ENCODE data around the gene NUDT15. TPM values are rescaled to one million over a fixed set of nuclear protein-coding genes. Genes with fewer than 3 reads are reported as not detected.
A peak's percentile ranks its signal among the peaks of the same experiment; 100 is the strongest.

Gene NUDT15
- total and polyA plus RNA-seq, 2 of the 8 experiments (the other 6 are each of a cell fraction or from before 2014, with no cell fraction given) = 37.8 to 65.9 TPM

GRCh38 chr13:48037346-48038173 is at the start of gene NUDT15 (continued):
- TF ChIP-seq POU5F1 (IDR thresholded peaks at IDR 0.05; ENCODE audit: low read depth, low read length) = peak; percentile 50; the same call in 1 of the 2 replicates
- peak; percentile 81 for TF ChIP-seq TBP (IDR thresholded peaks at IDR 0.05; ENCODE audit: low read depth, low read length)
- no peak for TF ChIP-seq CEBPB (IDR thresholded peaks at IDR 0.05; ENCODE audit: low read depth, low read length)
- peak; percentile 23 to 72; a peak in 2 of 3 replicates for TF ChIP-seq EP300 (IDR thresholded peaks at IDR 0.05; ENCODE audit: borderline replicate concordance in 1 of 2, low read depth in 2 of 2, low read length in 2 of 2)
- TF ChIP-seq SUZ12 (IDR thresholded peaks at IDR 0.05; ENCODE audit: low read length) = peak; percentile 41; the same call in 1 of the 2 replicates
- TF ChIP-seq KDM5A (IDR thresholded peaks at IDR 0.05; ENCODE audit: low read length) = no peak
- TF ChIP-seq ASH2L (IDR thresholded peaks at IDR 0.05; ENCODE audit: low read length) = peak; percentile 92
- TF ChIP-seq KDM4A (IDR thresholded peaks at IDR 0.05; ENCODE audit: low read depth, low read length, severe bottlenecking) = peak; percentile 71
